H1 (cell line): ENCODE data around the gene FHOD1. TPM values are rescaled to one million over a fixed set of nuclear protein-coding genes. Genes with fewer than 3 reads are reported as not detected.

Experiments used
- CBX5 ChIP-seq: fragments of 300-800, 300-1000 bp; sonication (generic); IDR thresholded peaks from 2 replicates; pipeline ENCODE4 v1.7.1; 2016; ENCODE audit warnings: antibody characterized with exemption, low read length, low read depth
- CHD1 ChIP-seq: IDR thresholded peaks from 2 replicates; pipeline ENCODE4 v1.6.1; 2012; ENCODE audit warnings: low read depth, low read length, improper control_type of control experiment
- CTBP2 ChIP-seq: IDR thresholded peaks from 2 replicates; pipeline ENCODE4 v1.7.0; 2011; ENCODE audit warnings: borderline replicate concordance, mild to moderate bottlenecking, moderate library complexity, mixed read lengths, low read length; ENCODE audit not compliant: insufficient read depth, insufficient read length
- GABPA ChIP-seq: IDR thresholded peaks from 2 replicates; pipeline ENCODE4 v1.6.1; 2011; ENCODE audit warnings: mild to moderate bottlenecking, low read length, moderate library complexity, borderline replicate concordance; ENCODE audit not compliant: insufficient read depth
- USF2 ChIP-seq: IDR thresholded peaks from 2 replicates; pipeline ENCODE4 v1.6.1; 2011; ENCODE audit warnings: low read length, improper control_type of control experiment
- YY1 ChIP-seq: IDR thresholded peaks from 2 replicates; pipeline ENCODE4 v1.6.1; 2011; ENCODE audit warnings: low read depth, mild to moderate bottlenecking, low read length
- polyA plus RNA-seq, 7 experiments: library from polyadenylated mRNA; depleted of rRNA in 3 of 7; stranded (reverse) in 5 of 7; unstranded in 2 of 7; fragments of >200 nt in 5 of 7; fragments of 200-250 nt in 2 of 7; gene quantifications; 1 replicate in 5 of 7; 2 replicates in 1 of 7; 4 replicates in 1 of 7; pipeline versions ENCODE4 v1.2.1 to v1.2.3, GENCODE V29; 2011 to 2013; ENCODE audit warnings: missing spikeins in 2 of 7, mixed read lengths in 2 of 7
- total RNA-seq: library from RNA; stranded (reverse); fragmentation: NEBNext Ultra II Directional; extraction: Animal tissue kit (Norgen Biotek cat#: 25700); gene quantifications from 2 replicates; pipeline ENCODE4 v1.2.1, GENCODE V29; 2021

The FHOD1 gene
- total and polyA plus RNA-seq, 2 of the 8 experiments (the other 6 are each of a cell fraction or from before 2014, with no cell fraction given), result 31.3 to 60.7 TPM

GRCh38 chr16:67229906-67230808 is 17.1 kb downstream of the FHOD1 start (continued):
- TF ChIP-seq CBX5 (no peak), CTBP2 (no peak), YY1 (no peak), CHD1 (no peak), USF2 (no peak), GABPA (no peak)
